Fibroblast of skin of left quadriceps (primary cell): ENCODE results near the gene ZNF536.

Experiments
- DNase-seq, 2 experiments: peaks; one replicate each; pipeline ENCODE4 v3.0.0-alpha.2; 2013; ENCODE audit warnings: low read depth in 2 of 2

The ZNF536 gene

GRCh38 chr19:30363073-30363472 is 9.1 kb upstream of the ZNF536 start:
- no peak for DNase-seq

- DNase-seq: no peak
Observed at GRCh38 chr19:30364866-30365800, 7.1 kb upstream of the ZNF536 start.

- no peak for DNase-seq
Observed at GRCh38 chr19:30366282-30366681, 5.9 kb upstream of the ZNF536 start.

GRCh38 chr19:30367006-30367405 is 5.2 kb upstream of the ZNF536 start:
- DNase-seq: no peak

- DNase-seq: no peak
Observed at GRCh38 chr19:30367421-30367820, 4.8 kb upstream of the ZNF536 start.

- no peak for DNase-seq
Observed at GRCh38 chr19:30369833-30370232, 2.4 kb upstream of the ZNF536 start.

GRCh38 chr19:30371161-30371836 is 885 bp upstream of the ZNF536 start:
- no peak for DNase-seq

- no peak for DNase-seq
Observed at GRCh38 chr19:30373593-30373992, 1.4 kb downstream of the ZNF536 start.

GRCh38 chr19:30374539-30374864 is 2.3 kb downstream of the ZNF536 start:
- no peak for DNase-seq

- no peak for DNase-seq
Observed at GRCh38 chr19:30374865-30375552, 2.8 kb downstream of the ZNF536 start.

GRCh38 chr19:30375553-30376031 is 3.4 kb downstream of the ZNF536 start:
- DNase-seq: no peak

- DNase-seq: no peak
Observed at GRCh38 chr19:30376272-30376671, 4.1 kb downstream of the ZNF536 start.

- DNase-seq: no peak
Observed at GRCh38 chr19:30376826-30377425, 4.7 kb downstream of the ZNF536 start.

- no peak for DNase-seq
Observed at GRCh38 chr19:30378701-30379100, 6.5 kb downstream of the ZNF536 start.

- no peak for DNase-seq
Observed at GRCh38 chr19:30379841-30380610, 7.8 kb downstream of the ZNF536 start.

- DNase-seq: no peak
Observed at GRCh38 chr19:30381366-30381765, 9.2 kb downstream of the ZNF536 start.

- DNase-seq: no peak
Observed at GRCh38 chr19:30385174-30385573, 13.0 kb downstream of the ZNF536 start.

GRCh38 chr19:30385666-30386065 is 13.5 kb downstream of the ZNF536 start:
- no peak for DNase-seq

GRCh38 chr19:30386551-30387143 is 14.5 kb downstream of the ZNF536 start:
- no peak for DNase-seq

- no peak for DNase-seq
Observed at GRCh38 chr19:30387311-30388115, 15.3 kb downstream of the ZNF536 start.
